Measurements from ENCODE around the gene ESYT2. TPM values are rescaled to one million over a fixed set of nuclear protein-coding genes. Genes with fewer than 3 reads are reported as not detected.

Gene ESYT2
- total and polyA plus RNA-seq, 9 of the 15 experiments (the other 6 are each of a cell fraction or from before 2014, with no cell fraction given): 5.8 to 86.9 (median 64.7) TPM

- peak; percentile 35 to 95; a peak in 3 of 4 replicates for TF ChIP-seq FOXA3 (CRISPR knock-in tag; conservative IDR thresholded peaks at IDR 0.05 in 1 of 2, IDR thresholded peaks at IDR 0.05 in 1 of 2)
- TF ChIP-seq EP300 (IDR thresholded peaks at IDR 0.05; ENCODE audit: low read length): peak; percentile 58; the same call in 1 of the 2 replicates
- TF ChIP-seq ZNF316 (IDR thresholded peaks at IDR 0.05): peak; percentile 97
- TF ChIP-seq ZNF445 (CRISPR knock-in tag; IDR thresholded peaks at IDR 0.05; ENCODE audit: low read depth): 0 out of 2 replicates have a peak, but pooled peaks have one; percentile 38
- TF ChIP-seq SRF (CRISPR knock-in tag; IDR thresholded peaks at IDR 0.05): peak in 1 of 2 experiments; percentile 89; a peak in 2 of 4 replicates
- peak in 1 of 2 experiments; percentile 56; a peak in 2 of 4 replicates for TF ChIP-seq ARNT (IDR thresholded peaks at IDR 0.05)
- peak; percentile 26; the same call in 1 of the 2 replicates for TF ChIP-seq DPF2 (IDR thresholded peaks at IDR 0.05)
- peak; percentile 37; the same call in 1 of the 2 replicates for TF ChIP-seq ZBTB9 (CRISPR knock-in tag; IDR thresholded peaks at IDR 0.05)
- peak; percentile 33; the same call in 1 of the 2 replicates for TF ChIP-seq SMARCC2 (IDR thresholded peaks at IDR 0.05; ENCODE audit: low read depth)
- TF ChIP-seq FOS (IDR thresholded peaks at IDR 0.05; ENCODE audit: extremely low read depth, insufficient read length): peak; percentile 75
- TF ChIP-seq TCF3 (CRISPR knock-in tag; IDR thresholded peaks at IDR 0.05): peak; percentile 71
- peak; percentile 91 for TF ChIP-seq ASH1L (IDR thresholded peaks at IDR 0.05; ENCODE audit: borderline replicate concordance, low read depth, partially characterized antibody)
- TF ChIP-seq YY1 (IDR thresholded peaks at IDR 0.05; ENCODE audit: borderline replicate concordance in 1 of 3, control insufficient read depth in 1 of 3, extremely low read depth in 1 of 3, insufficient read depth in 3 of 3, insufficient read length in 1 of 3, insufficient replicate concordance in 2 of 3, low read depth in 1 of 3, low read length in 2 of 3): peak in 1 of 3 experiments; percentile 53
- TF ChIP-seq ZNF232 (CRISPR knock-in tag; IDR thresholded peaks at IDR 0.05): 0 out of 2 replicates have a peak, but pooled peaks have one; percentile 12
- peak; percentile 77 for TF ChIP-seq RBM25 (IDR thresholded peaks at IDR 0.05; ENCODE audit: low read depth, low read length, severe bottlenecking)
- peak; percentile 64 for TF ChIP-seq MAFK (IDR thresholded peaks at IDR 0.05; ENCODE audit: low read length)
- TF ChIP-seq MIER1 (IDR thresholded peaks at IDR 0.05; ENCODE audit: low read depth): peak; percentile 23; the same call in 1 of the 2 replicates
- TF ChIP-seq NFE2 (IDR thresholded peaks at IDR 0.05; ENCODE audit: low read depth): peak; percentile 68; the same call in 1 of the 2 replicates
- TF ChIP-seq ARID1B (IDR thresholded peaks at IDR 0.05): peak; percentile 11
- peak; percentile 79 for TF ChIP-seq MAFG (tag; conservative IDR thresholded peaks at IDR 0.05)
- TF ChIP-seq FOXK2 (conservative IDR thresholded peaks at IDR 0.05 in 1 of 2, IDR thresholded peaks at IDR 0.05 in 1 of 2; ENCODE audit: low read depth in 2 of 2): peak; percentile 53 to 76; a peak in 3 of 4 replicates
- 0 out of 2 replicates have a peak, but pooled peaks have one; percentile 22 for TF ChIP-seq ZBTB12 (CRISPR knock-in tag; IDR thresholded peaks at IDR 0.05)
- peak in 1 of 2 experiments; percentile 76; a peak in 1 of 4 replicates for TF ChIP-seq MLLT1 (IDR thresholded peaks at IDR 0.05)
- TF ChIP-seq ZEB2 (IDR thresholded peaks at IDR 0.05): peak; percentile 64
- TF ChIP-seq EGR1 (conservative IDR thresholded peaks at IDR 0.05): peak; percentile 81
Measured at GRCh38 chr7:158862985-158863610, 33.8 kb upstream of the ESYT2 start (continued).

Measured in K562 (cell line).